HFF-Myc (cell line): ENCODE data around the gene HEXD.

Source experiments
- DNase-seq: peaks from one replicate; pipeline ENCODE4 v3.0.0-alpha.2; 2011; ENCODE audit warnings: low read depth; ENCODE audit errors: extremely low read depth
- H3K4me3 ChIP-seq: replicated peaks from 2 replicates; pipeline ENCODE4 v1.5.1; 2011; ENCODE audit warnings: low read depth, mild to moderate bottlenecking, control low read depth, low read length
- TF ChIP-seq, protein P1 (sequence below): IDR thresholded peaks from 2 replicates; pipeline ENCODE4 v1.5.1; 2012; ENCODE audit warnings: mild to moderate bottlenecking, low read depth, low read length, control low read depth; ENCODE audit errors: missing control alignments

Gene HEXD

DNA sequence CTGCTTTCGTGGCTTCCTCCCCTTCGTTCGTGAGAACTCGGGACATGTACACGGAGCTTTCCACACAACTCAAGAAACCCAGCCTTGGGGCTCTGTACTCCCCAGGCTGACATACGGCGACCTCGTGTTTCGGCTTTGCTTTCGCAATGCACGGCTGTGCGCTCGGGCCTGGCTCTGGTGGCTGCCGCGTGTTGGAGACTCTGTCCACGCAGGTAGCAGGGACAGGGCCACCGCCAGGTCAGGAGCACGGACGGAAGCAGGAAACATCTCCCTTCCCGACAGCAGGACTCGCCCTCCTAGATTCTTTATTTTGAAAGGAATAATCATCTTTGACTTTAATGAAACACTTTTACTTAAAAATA, 29.2 kb upstream of the HEXD start:
- TF ChIP-seq, protein P1, sequence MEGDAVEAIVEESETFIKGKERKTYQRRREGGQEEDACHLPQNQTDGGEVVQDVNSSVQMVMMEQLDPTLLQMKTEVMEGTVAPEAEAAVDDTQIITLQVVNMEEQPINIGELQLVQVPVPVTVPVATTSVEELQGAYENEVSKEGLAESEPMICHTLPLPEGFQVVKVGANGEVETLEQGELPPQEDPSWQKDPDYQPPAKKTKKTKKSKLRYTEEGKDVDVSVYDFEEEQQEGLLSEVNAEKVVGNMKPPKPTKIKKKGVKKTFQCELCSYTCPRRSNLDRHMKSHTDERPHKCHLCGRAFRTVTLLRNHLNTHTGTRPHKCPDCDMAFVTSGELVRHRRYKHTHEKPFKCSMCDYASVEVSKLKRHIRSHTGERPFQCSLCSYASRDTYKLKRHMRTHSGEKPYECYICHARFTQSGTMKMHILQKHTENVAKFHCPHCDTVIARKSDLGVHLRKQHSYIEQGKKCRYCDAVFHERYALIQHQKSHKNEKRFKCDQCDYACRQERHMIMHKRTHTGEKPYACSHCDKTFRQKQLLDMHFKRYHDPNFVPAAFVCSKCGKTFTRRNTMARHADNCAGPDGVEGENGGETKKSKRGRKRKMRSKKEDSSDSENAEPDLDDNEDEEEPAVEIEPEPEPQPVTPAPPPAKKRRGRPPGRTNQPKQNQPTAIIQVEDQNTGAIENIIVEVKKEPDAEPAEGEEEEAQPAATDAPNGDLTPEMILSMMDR = no peak
- no peak overlapping the region for H3K4me3 ChIP-seq
- no peak for DNase-seq

DNA sequence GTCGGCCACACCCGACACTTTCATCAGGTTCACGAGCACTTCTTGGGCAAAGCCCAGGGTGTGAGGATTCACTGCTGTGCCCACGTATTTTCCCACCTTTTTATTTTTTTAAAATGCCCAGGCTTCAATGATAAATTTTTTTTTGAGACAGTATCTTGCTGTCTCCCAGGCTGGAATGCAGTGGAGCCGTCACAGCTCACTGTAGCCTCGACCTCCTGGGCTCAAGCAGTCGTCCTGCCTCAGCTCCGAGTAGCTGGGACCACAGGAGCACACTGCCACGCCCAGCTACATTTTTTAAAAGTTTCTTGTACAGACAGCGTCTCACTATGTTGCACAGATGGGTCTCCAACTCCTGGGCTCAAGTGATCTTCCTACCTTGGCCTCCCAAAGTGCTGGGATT, 28.8 kb upstream of the HEXD start:
- TF ChIP-seq, protein P1 = no peak
- H3K4me3 ChIP-seq = no peak overlapping the region
- no peak for DNase-seq

DNA sequence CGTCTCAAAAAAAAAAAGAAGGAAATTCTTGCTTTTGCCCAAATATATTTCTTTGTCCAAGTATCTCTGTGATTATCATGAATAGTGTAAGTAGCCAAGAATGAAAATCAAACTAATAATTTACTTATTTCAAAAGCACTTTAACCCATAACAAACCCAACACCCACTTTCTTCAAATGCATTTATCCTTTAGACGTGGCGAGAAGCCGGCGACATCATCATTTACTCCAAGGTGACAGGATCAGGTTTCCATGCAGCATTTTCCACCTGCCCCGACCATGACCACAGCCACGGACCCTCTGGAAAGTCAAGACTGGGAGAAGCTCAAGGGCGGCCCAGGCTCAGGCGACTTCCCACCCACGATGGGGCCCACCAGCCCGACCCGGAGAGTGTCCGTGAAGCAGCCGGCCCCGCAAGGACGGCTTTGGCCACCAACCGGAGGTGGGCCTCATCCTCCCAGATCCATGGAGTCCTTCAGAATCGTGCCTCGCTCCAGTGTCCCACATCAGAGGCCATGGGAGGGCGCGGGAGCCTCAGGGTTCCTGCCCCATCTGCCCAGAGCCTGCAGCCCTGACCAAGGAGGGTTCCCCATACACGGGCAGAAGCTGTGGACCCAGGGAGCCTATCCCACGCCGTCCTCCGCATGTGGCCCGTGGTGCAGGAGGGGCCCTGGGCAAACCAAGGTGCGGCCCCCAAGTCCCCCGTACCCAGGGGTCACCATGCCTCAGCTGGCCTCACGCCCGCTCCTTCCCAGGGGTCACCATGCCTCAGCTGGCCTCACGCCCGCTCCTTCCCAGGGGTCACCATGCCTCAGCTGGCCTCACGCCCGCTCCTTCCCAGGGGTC, 27.9 kb upstream of the HEXD start:
- H3K4me3 ChIP-seq = no peak overlapping the region
- TF ChIP-seq, protein P1 = no peak
- no peak for DNase-seq

DNA sequence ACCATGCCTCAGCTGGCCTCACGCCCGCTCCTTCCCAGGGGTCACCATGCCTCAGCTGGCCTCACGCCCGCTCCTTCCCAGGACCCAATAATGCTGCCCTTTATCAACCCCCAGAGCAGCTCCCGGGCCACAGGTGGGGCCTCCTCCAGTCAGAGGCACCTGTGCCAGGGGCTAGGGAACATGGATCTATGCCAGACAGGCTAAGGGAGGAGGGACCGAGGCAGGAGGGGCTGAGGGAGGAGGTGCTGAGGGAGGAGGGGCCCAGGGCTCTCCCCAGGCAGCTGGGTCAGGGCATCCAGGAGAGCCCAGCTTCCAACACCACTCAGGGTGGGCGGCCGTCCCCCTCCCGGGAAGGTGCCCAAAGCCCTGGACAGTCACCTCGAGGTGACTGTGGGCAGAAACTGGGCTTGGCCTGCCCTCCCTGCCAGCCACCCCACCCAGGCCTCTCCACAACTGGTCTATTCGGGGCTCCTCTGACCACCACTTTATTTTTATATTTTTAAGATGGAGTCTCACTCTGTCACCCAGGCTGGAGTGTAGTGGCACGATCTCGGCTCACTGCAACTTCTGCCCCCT, 27.2 kb upstream of the HEXD start:
- TF ChIP-seq, protein P1 = no peak
- no peak for DNase-seq

DNA sequence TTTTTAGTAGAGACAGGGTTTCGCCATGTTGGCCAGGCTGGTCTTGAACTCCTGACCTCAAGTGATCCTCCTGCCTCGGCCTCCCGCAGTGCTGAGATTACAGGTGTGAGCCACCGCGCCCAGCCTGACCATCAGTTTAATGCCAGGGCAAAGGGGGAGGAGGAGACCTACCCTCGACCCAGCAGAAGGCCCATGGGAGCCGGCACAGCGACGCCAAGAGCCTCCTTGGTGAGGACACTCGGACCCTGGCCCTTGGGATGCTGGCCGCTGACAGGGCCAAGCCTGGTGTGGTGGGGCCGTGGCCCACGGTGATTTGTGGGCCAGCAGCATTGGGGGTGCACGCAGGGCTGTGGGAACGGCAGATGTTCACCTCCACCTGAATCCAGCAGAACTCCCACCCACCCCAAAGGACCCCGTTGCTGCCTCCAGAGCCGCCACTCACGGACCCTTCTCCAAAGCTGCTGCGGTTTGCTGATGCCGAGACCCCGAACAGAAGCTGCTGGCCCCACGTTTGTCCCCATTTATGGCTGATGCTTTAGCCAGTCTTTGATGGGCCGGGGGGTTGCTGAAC, 26.6 kb upstream of the HEXD start:
- no peak overlapping the region for H3K4me3 ChIP-seq
- DNase-seq = no peak
- TF ChIP-seq, protein P1 = no peak

More for the DNA sequence above, 27.2 kb upstream of the HEXD start:
- H3K4me3 ChIP-seq = no peak overlapping the region

DNA sequence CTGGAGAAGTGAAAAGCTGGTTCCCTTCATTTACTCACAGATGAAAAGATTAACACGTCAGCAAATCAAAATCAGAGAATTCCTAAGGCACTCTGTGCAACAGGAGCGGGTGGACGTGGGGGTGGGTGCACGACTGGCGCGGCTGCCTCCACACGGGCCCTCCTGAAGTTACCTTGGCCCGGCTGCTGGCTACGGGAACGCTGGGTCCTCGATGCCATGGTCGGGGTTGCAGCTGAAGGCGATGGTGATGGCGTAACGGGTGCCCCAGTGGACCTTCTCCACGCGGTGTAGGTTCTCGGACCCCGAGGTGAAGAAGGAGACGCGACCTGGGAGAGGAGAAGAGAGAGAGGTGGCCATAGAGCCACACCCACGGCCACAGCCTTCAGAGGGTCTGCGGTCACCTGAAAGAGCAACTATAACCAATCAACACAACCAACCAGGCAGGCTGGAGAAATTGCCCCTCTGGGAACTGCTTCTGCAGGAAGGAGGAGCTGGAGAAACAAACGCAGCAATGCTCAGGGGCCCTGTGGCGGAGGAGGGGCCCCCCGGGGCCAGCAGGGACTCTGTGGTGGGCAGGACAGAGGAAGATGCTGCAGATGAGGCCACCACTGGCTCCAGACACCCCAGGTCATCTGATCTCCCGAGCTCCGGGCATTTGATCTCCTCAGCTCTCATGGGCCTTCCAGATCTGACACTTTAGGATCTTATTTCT, 25.8 kb upstream of the HEXD start:
- no peak for DNase-seq
- TF ChIP-seq, protein P1 = no peak
- no peak overlapping the region for H3K4me3 ChIP-seq
